Lower lobe of right lung (tissue), 2 donors: ENCODE data around the gene GALNT5. TPM values are rescaled to one million over a fixed set of nuclear protein-coding genes. Genes with fewer than 3 reads are reported as not detected.

Source experiments
- ATAC-seq, 2 donors: fragments of 200-7000 bp; cut with Tn5 transposase; one replicate each; pipeline ENCODE4 v1.9.1; 2020 to 2022; ENCODE audit warnings: mild to moderate bottlenecking in 2 of 2, moderate library complexity in 2 of 2
- DNase-seq: peaks from one replicate; pipeline ENCODE4 v3.0.0-alpha.2; 2020
- H3K27ac ChIP-seq: fragments of 200-600 bp; one replicate; pipeline ENCODE4 v1.8.0; 2022
- H3K27me3 ChIP-seq: fragments of 200-600 bp; one replicate; pipeline ENCODE4 v1.8.0; 2022; ENCODE audit warnings: low read depth
- H3K36me3 ChIP-seq: fragments of 200-600 bp; one replicate; pipeline ENCODE4 v1.8.0; 2022; ENCODE audit warnings: mild to moderate bottlenecking
- H3K4me1 ChIP-seq: fragments of 200-600 bp; one replicate; pipeline ENCODE4 v1.8.0; 2022
- H3K4me3 ChIP-seq: fragments of 200-600 bp; one replicate; pipeline ENCODE4 v1.8.0; 2022; ENCODE audit warnings: mild to moderate bottlenecking
- H3K9me3 ChIP-seq: fragments of 200-600 bp; one replicate; pipeline ENCODE4 v1.8.0; 2022
- CTCF ChIP-seq: fragments of 200-600 bp; IDR thresholded peaks from one replicate; pipeline ENCODE4 v1.8.0; 2022; ENCODE audit warnings: antibody characterized with exemption, mild to moderate bottlenecking
- intact Hi-C: fragments of 100-400 bp; cut with DNase I; formaldehyde crosslinking; loops from one replicate; pipeline ENCODE4 v1.11.0; 2022
- total RNA-seq: library from RNA; stranded (reverse); fragmentation: NEBNext Ultra II Directional; extraction: Animal tissue kit (Norgen Biotek cat#: 25700); gene quantifications from one replicate; pipeline ENCODE4 v1.2.1, GENCODE V29; 2021
- donor health status: DM: no; HTN: yes; CAD: no; lungs with severe emphysema.

The GALNT5 gene
- total RNA-seq, 1 donor from 2014 or later: 33.9 TPM

GRCh38 chr2:157361526-157361925 is 104.0 kb downstream of the GALNT5 start:
- Histone ChIP-seq H3K36me3 (no peaks in the 10 kb centered on the region), H3K4me1 (no peaks in the 10 kb centered on the region), H3K9me3 (no peaks in the 10 kb centered on the region), H3K4me3 (no peak overlapping the region), H3K27me3 (no peaks in the 10 kb centered on the region), H3K27ac (no peak overlapping the region)
- ATAC-seq (no peak), DNase-seq (no peak)
- no peak for TF ChIP-seq CTCF
- intact Hi-C loops: no loop called here

GRCh38 chr2:157362627-157363026 is 105.1 kb downstream of the GALNT5 start:
- H3K4me3 ChIP-seq: no peak overlapping the region
- H3K27me3 ChIP-seq: no peaks in the 10 kb centered on the region
- no peak for DNase-seq
- H3K27ac ChIP-seq: no peak overlapping the region
- no peaks in the 10 kb centered on the region for H3K4me1 ChIP-seq
- H3K9me3 ChIP-seq: no peaks in the 10 kb centered on the region
- no peak for TF ChIP-seq CTCF
- no peak for ATAC-seq
- H3K36me3 ChIP-seq: no peaks in the 10 kb centered on the region
- intact Hi-C loops: no loop called here

- intact Hi-C loops: no loop called here
- Histone ChIP-seq H3K27me3 (no peaks in the 10 kb centered on the region), H3K27ac (no peak overlapping the region), H3K9me3 (no peaks in the 10 kb centered on the region), H3K4me3 (no peak overlapping the region), H3K36me3 (no peaks in the 10 kb centered on the region), H3K4me1 (no peaks in the 10 kb centered on the region)
- TF ChIP-seq CTCF: no peak
- DNase-seq (no peak), ATAC-seq (no peak)
These were observed 106.2 kb downstream of the GALNT5 start for GRCh38 chr2:157363612-157364101.

Other genes with a start within 250 kb of the GALNT5 start
- 0.21 TPM for gene ERMN, start 68.1 kb downstream of the GALNT5 start, total RNA-seq
- gene CYTIP, start 186.4 kb downstream of the GALNT5 start, total RNA-seq: 40.5 TPM